ENCODE measurements around the gene IL17RA.

The IL17RA gene

DNA sequence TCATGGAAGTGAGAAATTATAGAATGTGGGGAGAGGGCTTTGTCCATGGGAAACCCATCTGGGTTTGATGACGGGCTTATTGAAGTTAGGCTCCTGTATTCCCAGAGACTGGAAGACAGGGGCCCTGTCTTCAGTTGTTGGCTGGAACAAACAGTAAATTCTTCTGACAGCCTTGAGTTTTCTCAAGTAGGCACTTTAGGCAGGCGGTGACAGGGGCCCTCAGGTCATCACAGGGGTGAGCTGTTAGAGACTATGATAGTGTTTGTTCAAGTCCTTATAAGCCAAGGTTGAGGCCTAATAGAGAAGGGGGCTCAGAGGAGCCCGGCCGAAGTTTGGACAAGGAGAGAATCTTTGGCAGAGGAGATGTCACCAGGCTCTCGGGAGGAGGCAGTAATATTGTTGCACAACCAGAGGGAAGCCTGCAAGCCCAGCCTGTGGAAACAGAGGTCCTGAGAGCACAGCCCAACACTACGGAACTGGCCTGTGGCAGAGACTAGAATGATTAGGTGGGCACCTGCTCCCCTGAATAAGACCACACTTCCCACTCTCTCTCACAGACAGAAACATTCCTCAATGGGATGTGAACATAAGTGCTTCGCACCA lies 20.2 kb upstream of the IL17RA start:
- TF ChIP-seq, protein P1, sequence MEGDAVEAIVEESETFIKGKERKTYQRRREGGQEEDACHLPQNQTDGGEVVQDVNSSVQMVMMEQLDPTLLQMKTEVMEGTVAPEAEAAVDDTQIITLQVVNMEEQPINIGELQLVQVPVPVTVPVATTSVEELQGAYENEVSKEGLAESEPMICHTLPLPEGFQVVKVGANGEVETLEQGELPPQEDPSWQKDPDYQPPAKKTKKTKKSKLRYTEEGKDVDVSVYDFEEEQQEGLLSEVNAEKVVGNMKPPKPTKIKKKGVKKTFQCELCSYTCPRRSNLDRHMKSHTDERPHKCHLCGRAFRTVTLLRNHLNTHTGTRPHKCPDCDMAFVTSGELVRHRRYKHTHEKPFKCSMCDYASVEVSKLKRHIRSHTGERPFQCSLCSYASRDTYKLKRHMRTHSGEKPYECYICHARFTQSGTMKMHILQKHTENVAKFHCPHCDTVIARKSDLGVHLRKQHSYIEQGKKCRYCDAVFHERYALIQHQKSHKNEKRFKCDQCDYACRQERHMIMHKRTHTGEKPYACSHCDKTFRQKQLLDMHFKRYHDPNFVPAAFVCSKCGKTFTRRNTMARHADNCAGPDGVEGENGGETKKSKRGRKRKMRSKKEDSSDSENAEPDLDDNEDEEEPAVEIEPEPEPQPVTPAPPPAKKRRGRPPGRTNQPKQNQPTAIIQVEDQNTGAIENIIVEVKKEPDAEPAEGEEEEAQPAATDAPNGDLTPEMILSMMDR (conservative IDR thresholded peaks at IDR 0.05; ENCODE audit: low read length) = no peak
- no peak overlapping the region for H3K4me3 ChIP-seq (ENCODE audit: low read length)
- peak; percentile 6 for DNase-seq (ENCODE audit: low read depth)

DNA sequence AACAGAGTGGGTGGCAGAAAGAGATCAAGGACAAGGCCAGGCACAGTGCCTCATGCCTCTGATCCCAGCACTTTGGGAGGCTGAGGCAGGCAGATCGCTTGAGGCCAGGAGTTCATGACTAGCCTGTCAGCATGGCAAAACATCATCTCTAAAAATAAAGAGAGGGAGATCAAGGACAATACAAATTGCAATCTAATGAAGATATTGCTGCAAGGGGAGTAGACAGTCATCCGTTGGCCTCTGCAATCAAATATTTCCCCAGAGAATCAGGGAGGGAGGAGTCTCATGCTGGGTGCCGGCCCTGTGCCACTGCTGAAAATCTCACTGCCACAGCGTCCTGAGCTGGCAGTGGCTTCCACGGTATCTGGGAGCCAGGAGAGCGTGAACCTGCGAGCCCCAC lies 19.4 kb upstream of the IL17RA start:
- DNase-seq (ENCODE audit: low read depth) = no peak
- TF ChIP-seq, protein P1 (conservative IDR thresholded peaks at IDR 0.05; ENCODE audit: low read length) = no peak
- H3K4me3 ChIP-seq (ENCODE audit: low read length) = no peak overlapping the region

DNA sequence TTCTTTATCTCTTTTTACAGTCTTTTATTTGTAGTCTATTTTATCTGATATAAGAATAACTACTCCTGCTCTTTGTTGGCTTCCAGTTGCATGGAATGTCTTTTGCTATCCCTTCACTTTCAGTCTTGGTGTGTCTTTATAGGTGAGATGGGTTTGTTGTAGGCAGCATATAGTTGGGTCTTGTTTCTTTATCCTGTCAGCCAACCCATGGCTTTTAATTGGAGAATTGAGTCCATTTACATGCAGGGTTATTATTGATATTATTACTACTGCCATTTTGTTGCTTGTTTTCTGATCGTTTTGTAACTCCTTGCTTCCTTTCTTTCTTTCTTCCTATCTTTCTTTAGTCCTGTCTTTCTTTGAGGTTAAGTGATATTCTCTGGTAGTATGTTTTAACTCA lies 11.9 kb upstream of the IL17RA start:
- DNase-seq (ENCODE audit: low read depth) = no peak
- TF ChIP-seq, protein P1 (conservative IDR thresholded peaks at IDR 0.05; ENCODE audit: low read length) = no peak
- no peak overlapping the region for H3K4me3 ChIP-seq (ENCODE audit: low read length)

DNA sequence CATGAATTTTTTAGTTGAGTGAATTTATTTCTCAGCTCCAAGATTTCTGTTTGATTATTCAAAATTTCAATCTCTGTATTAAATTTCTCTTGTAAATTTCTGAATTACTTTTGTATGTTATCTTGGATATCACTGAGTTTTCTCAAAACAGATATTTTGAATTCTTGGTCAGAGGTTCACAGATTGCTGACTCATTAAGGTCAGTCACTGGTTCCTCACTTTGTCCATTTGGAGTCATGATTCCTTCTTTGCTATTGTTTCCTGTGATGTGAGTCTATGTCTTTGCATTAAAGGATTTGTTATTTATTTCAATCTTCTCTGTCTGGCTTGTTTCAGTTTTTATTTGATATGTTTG lies 10.2 kb upstream of the IL17RA start:
- no peak overlapping the region for H3K4me3 ChIP-seq (ENCODE audit: low read length)
- TF ChIP-seq, protein P1 (conservative IDR thresholded peaks at IDR 0.05; ENCODE audit: low read length) = no peak
- peak; percentile 37 for DNase-seq (ENCODE audit: low read depth)

DNA sequence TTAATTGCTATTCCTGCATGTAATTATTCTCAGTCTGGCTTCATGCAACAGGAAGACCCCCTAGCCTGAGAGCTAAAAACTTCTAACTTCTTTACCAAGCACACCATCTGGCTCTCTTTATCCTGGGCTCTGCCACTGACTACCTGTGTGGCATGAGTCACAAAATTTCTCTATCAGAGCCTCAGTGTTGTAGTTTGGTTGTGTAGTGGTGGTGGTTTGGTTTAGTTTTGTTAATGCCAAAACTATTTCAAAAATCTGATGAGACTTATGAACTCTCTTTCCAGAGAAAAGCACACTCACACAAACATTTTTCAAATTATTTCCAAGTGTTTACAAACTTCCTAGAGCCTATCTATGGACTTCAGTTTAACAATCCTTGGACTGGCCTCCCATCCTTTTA lies 7.5 kb upstream of the IL17RA start:
- TF ChIP-seq, protein P1 (conservative IDR thresholded peaks at IDR 0.05; ENCODE audit: low read length) = no peak
- DNase-seq (ENCODE audit: low read depth) = peak; percentile 91
- H3K4me3 ChIP-seq (ENCODE audit: low read length) = no peak overlapping the region

DNA sequence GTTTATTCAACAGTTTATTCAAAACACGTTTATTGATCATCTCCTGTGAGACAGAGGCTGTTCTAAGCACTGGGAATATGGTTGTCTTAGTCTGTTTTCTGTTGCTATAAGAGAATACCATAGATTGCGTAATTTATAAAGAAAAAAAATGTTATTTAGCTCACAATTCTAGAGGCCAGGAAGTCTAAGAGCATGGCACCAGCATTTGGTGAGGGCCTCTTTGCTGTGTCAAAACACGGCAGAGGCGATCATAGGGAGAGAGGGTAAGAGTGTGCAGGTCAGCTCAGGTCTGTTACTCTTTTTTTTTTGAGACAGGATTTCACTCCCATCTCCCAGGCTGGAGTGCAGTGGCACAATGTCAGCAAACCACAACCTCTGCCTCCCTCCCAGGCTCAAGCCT lies 5.2 kb upstream of the IL17RA start:
- DNase-seq (ENCODE audit: low read depth) = peak; percentile 48
- H3K4me3 ChIP-seq (ENCODE audit: low read length) = no peak overlapping the region
- TF ChIP-seq, protein P1 (conservative IDR thresholded peaks at IDR 0.05; ENCODE audit: low read length) = no peak

DNA sequence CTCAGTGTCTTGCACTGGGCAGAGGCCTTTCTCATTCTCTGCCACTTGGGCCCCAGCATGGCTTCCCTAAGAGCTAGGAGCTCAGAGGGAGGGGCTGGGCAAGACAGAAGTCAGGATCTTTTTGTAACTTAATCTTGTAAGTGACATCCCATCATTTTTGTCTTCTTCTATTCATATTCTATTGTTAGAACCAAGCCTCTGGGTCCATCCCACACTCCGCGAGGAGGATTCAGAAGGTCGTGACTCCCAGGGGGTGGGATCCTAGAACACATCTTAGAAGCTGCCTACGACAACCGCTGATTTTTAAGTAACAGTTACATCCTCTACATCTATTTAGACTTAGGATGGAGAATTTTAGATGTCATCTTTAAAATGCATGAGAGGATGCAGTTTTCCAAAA lies 1.5 kb upstream of the IL17RA start:
- TF ChIP-seq, protein P1 (conservative IDR thresholded peaks at IDR 0.05; ENCODE audit: low read length) = no peak
- DNase-seq (ENCODE audit: low read depth) = no peak
- no peak overlapping the region for H3K4me3 ChIP-seq (ENCODE audit: low read length)

Measured in AG10803 (cell line).